ENCODE results near the gene ROBO1. TPM values are rescaled to one million over a fixed set of nuclear protein-coding genes. Genes with fewer than 3 reads are reported as not detected.

Gene ROBO1
- total and polyA plus RNA-seq, 2 of the 8 experiments (the other 6 are each of a cell fraction or from before 2014, with no cell fraction given) = 51.4 to 91.0 TPM

GRCh38 chr3:78724859-78725258 lies 1042.9 kb downstream of the ROBO1 start:
- Histone ChIP-seq H4K20me1 (replicated peaks in 1 of 2; ENCODE audit: control insufficient read depth in 1 of 2, insufficient read depth in 2 of 2, low read length in 2 of 2) (no peaks in the 10 kb centered on the region), H3K4me2 (ENCODE audit: insufficient read depth in 1 of 2, low read depth in 2 of 2, low read length in 2 of 2) (no peak overlapping the region), H3K79me2 (ENCODE audit: control insufficient read depth in 1 of 2, insufficient read depth in 2 of 2, low read length in 2 of 2) (no peaks in the 10 kb centered on the region), H3K23ac (ENCODE audit: insufficient read length) (no peak overlapping the region), H4K91ac (replicated peaks; ENCODE audit: insufficient read length, low read length) (no peak overlapping the region), H3K23me2 (ENCODE audit: low read depth, low read length) (no peaks in the 10 kb centered on the region), H3K4me1 (replicated peaks in 1 of 4; ENCODE audit: control insufficient read depth in 3 of 4, insufficient read depth in 4 of 4, low read length in 3 of 4) (peaks cover 0 to 3% (median 2%) of the 10 kb centered on the region in 4 experiments; a peak in 3 of 7 replicates), H2BK120ac (replicated peaks; ENCODE audit: low read depth, low read length) (no peak overlapping the region), H3K27me3 (replicated peaks in 1 of 4; ENCODE audit: control insufficient read depth in 3 of 4, extremely low read depth in 1 of 4, insufficient read depth in 3 of 4, low read length in 3 of 4) (no peaks in the 10 kb centered on the region), H2BK5ac (ENCODE audit: low read depth, low read length) (no peak overlapping the region), H4K8ac (ENCODE audit: extremely low read depth, insufficient read depth, low read length) (no peak overlapping the region), H2AFZ (ENCODE audit: low read length) (no peak overlapping the region), H3K56ac (replicated peaks; ENCODE audit: insufficient read length, low read depth, low read length) (no peak overlapping the region), H4K5ac (ENCODE audit: insufficient read length, low read depth, low read length) (no peak overlapping the region), H3K4ac (replicated peaks; ENCODE audit: insufficient read length, low read depth, low read length) (no peak overlapping the region), H3K4me3 (ENCODE audit: extremely low read depth in 1 of 4, insufficient read depth in 2 of 4, low read depth in 3 of 4, low read length in 4 of 4) (no peak overlapping the region), H3K9ac (replicated peaks in 1 of 4; ENCODE audit: extremely low read depth in 1 of 4, low read depth in 3 of 4, low read length in 3 of 4) (no peak overlapping the region), H2BK12ac (ENCODE audit: low read depth, low read length) (no peak overlapping the region), H3K14ac (ENCODE audit: insufficient read length) (no peak overlapping the region), H3K9me3 (ENCODE audit: insufficient read depth in 2 of 2, low read depth in 1 of 2, low read length in 1 of 2) (no peaks in the 10 kb centered on the region), H3K18ac (ENCODE audit: extremely low read depth, low read length) (no peak overlapping the region), H3K36me3 (ENCODE audit: control insufficient read depth in 2 of 4, insufficient read depth in 4 of 4, low read length in 3 of 4) (no peaks in the 10 kb centered on the region), H2BK15ac (ENCODE audit: low read length) (no peak overlapping the region), H3K27ac (ENCODE audit: low read depth, low read length) (no peak overlapping the region), H2AK5ac (ENCODE audit: low read depth, low read length) (no peak overlapping the region), H3K79me1 (ENCODE audit: low read depth, low read length) (no peaks in the 10 kb centered on the region), H2BK20ac (ENCODE audit: low read length) (no peak overlapping the region)
- TF ChIP-seq RBBP5 (IDR thresholded peaks at IDR 0.05; ENCODE audit: borderline replicate concordance, low read depth, low read length) (no peak), CREB1 (IDR thresholded peaks at IDR 0.05) (no peak), JUN (IDR thresholded peaks at IDR 0.05; ENCODE audit: low read depth, low read length) (no peak), CTBP2 (IDR thresholded peaks at IDR 0.05; ENCODE audit: borderline replicate concordance, insufficient read depth, insufficient read length, low read length) (no peak), KDM4A (IDR thresholded peaks at IDR 0.05; ENCODE audit: low read depth, low read length, severe bottlenecking) (no peak), SAP30 (IDR thresholded peaks at IDR 0.05; ENCODE audit: insufficient read depth, insufficient replicate concordance, low read length) (no peak), RXRA (IDR thresholded peaks at IDR 0.05; ENCODE audit: insufficient read depth, low read depth, low read length) (no peak), MAFK (IDR thresholded peaks at IDR 0.05; ENCODE audit: low read depth, low read length) (no peak)
- TF ChIP-seq, protein P1, sequence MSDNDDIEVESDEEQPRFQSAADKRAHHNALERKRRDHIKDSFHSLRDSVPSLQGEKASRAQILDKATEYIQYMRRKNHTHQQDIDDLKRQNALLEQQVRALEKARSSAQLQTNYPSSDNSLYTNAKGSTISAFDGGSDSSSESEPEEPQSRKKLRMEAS (IDR thresholded peaks at IDR 0.05) = no peak
- TF ChIP-seq, protein P2, sequence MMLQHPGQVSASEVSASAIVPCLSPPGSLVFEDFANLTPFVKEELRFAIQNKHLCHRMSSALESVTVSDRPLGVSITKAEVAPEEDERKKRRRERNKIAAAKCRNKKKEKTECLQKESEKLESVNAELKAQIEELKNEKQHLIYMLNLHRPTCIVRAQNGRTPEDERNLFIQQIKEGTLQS (IDR thresholded peaks at IDR 0.05; ENCODE audit: insufficient read depth, low read depth, low read length) = no peak
- ChIA-PET POLR2A (ENCODE audit: partially characterized antibody) (interaction anchor here (0.9 kb wide), 1 partner anchor 295 kb away, joined by 3 read pairs; no protein-coding TSS in a partner anchor), CTCF (ENCODE audit: partially characterized antibody) (no interaction called here)
- DNase-seq (ENCODE audit: low read depth in 1 of 2, low spot score in 2 of 2) (no peak), FAIRE-seq (no peak)
- 85% methylated on average over 4 of the region's 4 CpGs; no CpG with 5 or more reads in 1 of the 2 experiments for WGBS, 2 experiments (ENCODE audit: extremely low coverage in 1 of 2, insufficient coverage in 1 of 2, insufficient read length in 1 of 2, insufficient replicate concordance in 2 of 2, low coverage in 1 of 2, low lambda C conversion rate in 2 of 2, missing lambda C conversion rate in 1 of 2)
